HG03159 (cell line): ENCODE measurements around the gene ERP27.

Source experiments
- ATAC-seq: cut with Tn5 transposase; IDR thresholded peaks from one replicate; pipeline ENCODE4 v1.9.1; 2021; ENCODE audit warnings: mild to moderate bottlenecking, moderate library complexity; ENCODE audit not compliant: unreplicated experiment

The ERP27 gene

GRCh38 chr12:14959916-14960496, 21.7 kb upstream of the ERP27 start:
- no peak for ATAC-seq

GRCh38 chr12:14959463-14959862, 21.1 kb upstream of the ERP27 start:
- no peak for ATAC-seq

GRCh38 chr12:14959126-14959440, 20.7 kb upstream of the ERP27 start:
- no peak for ATAC-seq

- ATAC-seq, result no peak
These were observed 20.2 kb upstream of the ERP27 start for GRCh38 chr12:14958361-14959125.

GRCh38 chr12:14957551-14958168, 19.3 kb upstream of the ERP27 start:
- ATAC-seq, result no peak

- no peak for ATAC-seq
These were observed 18.6 kb upstream of the ERP27 start for GRCh38 chr12:14956905-14957304.

GRCh38 chr12:14956024-14956891, 17.9 kb upstream of the ERP27 start:
- ATAC-seq, result peak; percentile 35

- no peak for ATAC-seq
These were observed 15.9 kb upstream of the ERP27 start for GRCh38 chr12:14954269-14954668.

- ATAC-seq, result no peak
These were observed 15.4 kb upstream of the ERP27 start for GRCh38 chr12:14953752-14954151.

- ATAC-seq, result peak; percentile 65
These were observed 14.1 kb upstream of the ERP27 start for GRCh38 chr12:14952299-14952921.

GRCh38 chr12:14951851-14952250, 13.5 kb upstream of the ERP27 start:
- no peak for ATAC-seq

GRCh38 chr12:14950982-14951746, 12.8 kb upstream of the ERP27 start:
- ATAC-seq, result no peak

GRCh38 chr12:14950421-14950820, 12.1 kb upstream of the ERP27 start:
- no peak for ATAC-seq

- ATAC-seq, result no peak
These were observed 11.3 kb upstream of the ERP27 start for GRCh38 chr12:14949631-14950030.

- peak; percentile 90 for ATAC-seq
These were observed 10.3 kb upstream of the ERP27 start for GRCh38 chr12:14948672-14949071.

GRCh38 chr12:14946861-14947260, 8.5 kb upstream of the ERP27 start:
- ATAC-seq, result no peak

- ATAC-seq, result no peak
These were observed 7.8 kb upstream of the ERP27 start for GRCh38 chr12:14946162-14946561.

GRCh38 chr12:14942196-14942931, 4.0 kb upstream of the ERP27 start:
- ATAC-seq, result no peak

GRCh38 chr12:14941369-14941768, 3.0 kb upstream of the ERP27 start:
- no peak for ATAC-seq

GRCh38 chr12:14937689-14938088, 648 bp downstream of the ERP27 start:
- ATAC-seq, result no peak
